ENCODE measurements around the gene SH3YL1. TPM values are rescaled to one million over a fixed set of nuclear protein-coding genes. Genes with fewer than 3 reads are reported as not detected.
A peak's percentile ranks its signal among the peaks of the same experiment; 100 is the strongest.

Gene SH3YL1
- total and polyA plus RNA-seq, 2 experiments from 2014 or later: 35.6 to 45.8 TPM

DNA sequence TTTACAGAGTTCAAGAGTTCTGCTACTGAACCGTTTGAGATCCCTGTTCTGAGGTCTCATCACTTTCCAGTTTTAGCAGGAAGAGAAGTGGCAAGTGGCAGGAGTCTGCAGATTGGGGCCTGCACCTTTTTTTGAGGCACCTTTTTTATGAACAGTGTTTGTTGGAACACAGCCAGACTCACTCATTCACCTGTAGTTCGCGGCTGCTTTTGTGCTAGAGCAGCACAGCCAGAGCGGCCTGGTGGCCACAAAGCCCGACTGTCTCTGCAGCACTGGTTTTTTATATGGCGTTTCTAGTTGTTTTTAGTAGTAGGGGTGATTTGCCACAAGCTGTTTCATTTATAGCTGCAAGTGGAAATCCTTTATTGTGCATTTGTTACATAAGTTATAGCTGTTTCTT is 9.5 kb upstream of the SH3YL1 start (continued):
- TF ChIP-seq, protein P1, sequence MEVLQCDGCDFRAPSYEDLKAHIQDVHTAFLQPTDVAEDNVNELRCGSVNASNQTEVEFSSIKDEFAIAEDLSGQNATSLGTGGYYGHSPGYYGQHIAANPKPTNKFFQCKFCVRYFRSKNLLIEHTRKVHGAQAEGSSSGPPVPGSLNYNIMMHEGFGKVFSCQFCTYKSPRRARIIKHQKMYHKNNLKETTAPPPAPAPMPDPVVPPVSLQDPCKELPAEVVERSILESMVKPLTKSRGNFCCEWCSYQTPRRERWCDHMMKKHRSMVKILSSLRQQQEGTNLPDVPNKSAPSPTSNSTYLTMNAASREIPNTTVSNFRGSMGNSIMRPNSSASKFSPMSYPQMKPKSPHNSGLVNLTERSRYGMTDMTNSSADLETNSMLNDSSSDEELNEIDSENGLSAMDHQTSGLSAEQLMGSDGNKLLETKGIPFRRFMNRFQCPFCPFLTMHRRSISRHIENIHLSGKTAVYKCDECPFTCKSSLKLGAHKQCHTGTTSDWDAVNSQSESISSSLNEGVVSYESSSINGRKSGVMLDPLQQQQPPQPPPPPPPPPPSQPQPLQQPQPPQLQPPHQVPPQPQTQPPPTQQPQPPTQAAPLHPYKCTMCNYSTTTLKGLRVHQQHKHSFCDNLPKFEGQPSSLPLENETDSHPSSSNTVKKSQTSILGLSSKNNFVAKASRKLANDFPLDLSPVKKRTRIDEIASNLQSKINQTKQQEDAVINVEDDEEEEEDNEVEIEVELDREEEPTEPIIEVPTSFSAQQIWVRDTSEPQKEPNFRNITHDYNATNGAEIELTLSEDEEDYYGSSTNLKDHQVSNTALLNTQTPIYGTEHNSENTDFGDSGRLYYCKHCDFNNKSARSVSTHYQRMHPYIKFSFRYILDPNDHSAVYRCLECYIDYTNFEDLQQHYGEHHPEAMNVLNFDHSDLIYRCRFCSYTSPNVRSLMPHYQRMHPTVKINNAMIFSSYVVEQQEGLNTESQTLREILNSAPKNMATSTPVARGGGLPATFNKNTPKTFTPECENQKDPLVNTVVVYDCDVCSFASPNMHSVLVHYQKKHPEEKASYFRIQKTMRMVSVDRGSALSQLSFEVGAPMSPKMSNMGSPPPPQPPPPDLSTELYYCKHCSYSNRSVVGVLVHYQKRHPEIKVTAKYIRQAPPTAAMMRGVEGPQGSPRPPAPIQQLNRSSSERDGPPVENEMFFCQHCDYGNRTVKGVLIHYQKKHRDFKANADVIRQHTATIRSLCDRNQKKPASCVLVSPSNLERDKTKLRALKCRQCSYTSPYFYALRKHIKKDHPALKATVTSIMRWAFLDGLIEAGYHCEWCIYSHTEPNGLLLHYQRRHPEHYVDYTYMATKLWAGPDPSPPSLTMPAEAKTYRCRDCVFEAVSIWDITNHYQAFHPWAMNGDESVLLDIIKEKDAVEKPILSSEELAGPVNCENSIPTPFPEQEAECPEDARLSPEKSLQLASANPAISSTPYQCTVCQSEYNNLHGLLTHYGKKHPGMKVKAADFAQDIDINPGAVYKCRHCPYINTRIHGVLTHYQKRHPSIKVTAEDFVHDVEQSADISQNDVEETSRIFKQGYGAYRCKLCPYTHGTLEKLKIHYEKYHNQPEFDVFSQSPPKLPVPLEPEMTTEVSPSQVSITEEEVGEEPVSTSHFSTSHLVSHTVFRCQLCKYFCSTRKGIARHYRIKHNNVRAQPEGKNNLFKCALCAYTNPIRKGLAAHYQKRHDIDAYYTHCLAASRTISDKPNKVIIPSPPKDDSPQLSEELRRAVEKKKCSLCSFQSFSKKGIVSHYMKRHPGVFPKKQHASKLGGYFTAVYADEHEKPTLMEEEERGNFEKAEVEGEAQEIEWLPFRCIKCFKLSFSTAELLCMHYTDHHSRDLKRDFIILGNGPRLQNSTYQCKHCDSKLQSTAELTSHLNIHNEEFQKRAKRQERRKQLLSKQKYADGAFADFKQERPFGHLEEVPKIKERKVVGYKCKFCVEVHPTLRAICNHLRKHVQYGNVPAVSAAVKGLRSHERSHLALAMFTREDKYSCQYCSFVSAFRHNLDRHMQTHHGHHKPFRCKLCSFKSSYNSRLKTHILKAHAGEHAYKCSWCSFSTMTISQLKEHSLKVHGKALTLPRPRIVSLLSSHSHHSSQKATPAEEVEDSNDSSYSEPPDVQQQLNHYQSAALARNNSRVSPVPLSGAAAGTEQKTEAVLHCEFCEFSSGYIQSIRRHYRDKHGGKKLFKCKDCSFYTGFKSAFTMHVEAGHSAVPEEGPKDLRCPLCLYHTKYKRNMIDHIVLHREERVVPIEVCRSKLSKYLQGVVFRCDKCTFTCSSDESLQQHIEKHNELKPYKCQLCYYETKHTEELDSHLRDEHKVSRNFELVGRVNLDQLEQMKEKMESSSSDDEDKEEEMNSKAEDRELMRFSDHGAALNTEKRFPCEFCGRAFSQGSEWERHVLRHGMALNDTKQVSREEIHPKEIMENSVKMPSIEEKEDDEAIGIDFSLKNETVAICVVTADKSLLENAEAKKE (CRISPR knock-in tag; IDR thresholded peaks at IDR 0.05): no peak
- TF ChIP-seq JUNB (IDR thresholded peaks at IDR 0.05; ENCODE audit: unreplicated experiment): no peak

DNA sequence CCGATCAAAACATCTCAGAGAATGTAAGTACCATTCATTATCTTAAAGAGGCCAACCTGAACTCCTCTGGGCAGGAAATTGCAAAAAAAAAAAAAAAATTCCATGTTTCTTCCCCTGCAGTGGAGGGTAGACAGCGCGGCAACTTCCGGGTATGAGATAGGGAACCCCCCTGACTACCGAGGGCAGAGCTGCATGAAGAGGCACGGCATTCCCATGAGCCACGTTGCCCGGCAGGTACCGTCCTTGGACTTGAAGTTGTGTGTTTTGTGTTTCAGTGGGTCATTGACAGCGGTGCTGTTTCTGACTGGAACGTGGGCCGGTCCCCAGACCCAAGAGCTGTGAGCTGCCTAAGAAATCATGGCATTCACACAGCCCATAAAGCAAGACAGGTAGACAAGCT is 8.1 kb upstream of the SH3YL1 start:
- Histone ChIP-seq H3K27ac (ENCODE audit: low read depth) (no peak overlapping the region), H4K20me1 (replicated peaks; ENCODE audit: insufficient read depth) (peaks cover 77% of the 10 kb centered on the region), H3K4me1 (ENCODE audit: insufficient read depth) (peaks cover 7% of the 10 kb centered on the region), H2AFZ (no peak overlapping the region), H3F3A (replicated peaks; ENCODE audit: low read depth) (no peaks in the 10 kb centered on the region), H3K9me2 (ENCODE audit: insufficient read depth) (no peaks in the 10 kb centered on the region), H3K4me2 (no peak overlapping the region), H3K36me3 (ENCODE audit: insufficient read depth) (peaks cover 14% of the 10 kb centered on the region), H3K79me2 (replicated peaks; ENCODE audit: insufficient read depth) (peaks cover 100% of the 10 kb centered on the region), H3K4me3 (no peak overlapping the region), H3K27me3 (ENCODE audit: insufficient read depth) (no peaks in the 10 kb centered on the region)
- no peaks in the 10 kb centered on the region for H3K9me3 Mint-ChIP-seq
- H3K27me3 Mint-ChIP-seq (ENCODE audit: insufficient read depth, low read depth, poor library complexity): no peaks in the 10 kb centered on the region
- TF ChIP-seq, protein P2, sequence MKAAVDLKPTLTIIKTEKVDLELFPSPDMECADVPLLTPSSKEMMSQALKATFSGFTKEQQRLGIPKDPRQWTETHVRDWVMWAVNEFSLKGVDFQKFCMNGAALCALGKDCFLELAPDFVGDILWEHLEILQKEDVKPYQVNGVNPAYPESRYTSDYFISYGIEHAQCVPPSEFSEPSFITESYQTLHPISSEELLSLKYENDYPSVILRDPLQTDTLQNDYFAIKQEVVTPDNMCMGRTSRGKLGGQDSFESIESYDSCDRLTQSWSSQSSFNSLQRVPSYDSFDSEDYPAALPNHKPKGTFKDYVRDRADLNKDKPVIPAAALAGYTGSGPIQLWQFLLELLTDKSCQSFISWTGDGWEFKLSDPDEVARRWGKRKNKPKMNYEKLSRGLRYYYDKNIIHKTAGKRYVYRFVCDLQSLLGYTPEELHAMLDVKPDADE (IDR thresholded peaks at IDR 0.05): no peak
- TF ChIP-seq NANOG (IDR thresholded peaks at IDR 0.05; ENCODE audit: borderline replicate concordance): no peak
- peak overlapping the region; percentile 78; the same call in 1 of the 2 replicates for H3K27ac Mint-ChIP-seq
- ATAC-seq: no peak
- peaks cover 23% of the 10 kb centered on the region for H3K36me3 Mint-ChIP-seq (ENCODE audit: low read depth)
- no peak for DNase-seq (ENCODE audit: low spot score)
- H3K4me1 Mint-ChIP-seq: peaks cover 21% of the 10 kb centered on the region
- H3K4me3 Mint-ChIP-seq: no peak overlapping the region
